Ishikawa (cell line): ENCODE results near the gene PAPPA.

ENCODE experiments used
- EP300 ChIP-seq: IDR thresholded peaks from 2 replicates; pipeline ENCODE4 v1.6.1; 2012; ENCODE audit warnings: borderline replicate concordance
- RAD21 ChIP-seq: IDR thresholded peaks from 2 replicates; pipeline ENCODE4 v1.6.1; 2012; ENCODE audit warnings: low read depth
- REST ChIP-seq: IDR thresholded peaks from 2 replicates; pipeline ENCODE4 v1.6.1; 2012; ENCODE audit warnings: low read depth, mild to moderate bottlenecking
- TAF1 ChIP-seq: IDR thresholded peaks from 2 replicates; pipeline ENCODE4 v1.6.1; 2012; ENCODE audit warnings: low read depth, mild to moderate bottlenecking
- TEAD4 ChIP-seq: IDR thresholded peaks from 2 replicates; pipeline ENCODE4 v1.6.1; 2012

- TF ChIP-seq TAF1: no peak
- no peak for TF ChIP-seq REST
- no peak for TF ChIP-seq TEAD4
- no peak for TF ChIP-seq RAD21
- no peak for TF ChIP-seq EP300
Measured at GRCh38 chr9:116178481-116179211, 25.1 kb downstream of the PAPPA start.
